PFSK-1 (cell line): ENCODE measurements around the gene TAAR6.

Source experiments
- POLR2AphosphoS5 ChIP-seq: IDR thresholded peaks from 2 replicates; pipeline ENCODE4 v1.6.1; 2012; ENCODE audit warnings: low read depth, mild to moderate bottlenecking, control low read depth, low read length, moderate library complexity
- SIN3A ChIP-seq: IDR thresholded peaks from 2 replicates; pipeline ENCODE4 v1.6.1; 2012; ENCODE audit warnings: mild to moderate bottlenecking, low read length, moderate library complexity, borderline replicate concordance; ENCODE audit not compliant: insufficient read depth

DNA sequence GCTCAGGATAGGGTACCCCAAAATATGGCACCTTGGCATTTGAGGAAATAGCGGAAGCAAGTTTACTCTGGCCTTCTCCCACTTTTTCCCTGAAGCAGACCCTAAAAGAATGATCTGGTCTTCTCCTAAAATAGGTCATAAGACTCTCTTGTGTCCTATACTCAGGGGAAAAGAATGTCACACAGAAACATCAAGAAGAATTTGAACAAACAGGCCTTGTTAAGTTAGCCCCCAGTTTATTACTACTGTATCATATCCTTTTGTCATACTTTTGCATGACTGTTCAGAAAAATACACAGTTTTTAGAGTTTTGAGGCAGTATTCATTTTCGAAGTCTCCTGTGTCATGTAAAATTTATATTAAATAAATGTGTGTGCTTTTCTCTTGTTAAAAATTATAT, 41.5 kb downstream of the TAAR6 start:
- TF ChIP-seq POLR2AphosphoS5: no peak
- no peak for TF ChIP-seq SIN3A
